ENCODE data around the gene FAM234A. TPM values are rescaled to one million over a fixed set of nuclear protein-coding genes. Genes with fewer than 3 reads are reported as not detected.

Gene FAM234A
- total RNA-seq, 1 experiment from 2014 or later = 121 TPM

GRCh38 chr16:303760-304505 is 69.3 kb downstream of the FAM234A start:
- ChIA-PET POLR2A (no interaction called here), CTCF (no interaction called here)
- Histone ChIP-seq H3K36me3 (ENCODE audit: control insufficient read depth, insufficient read depth, low read length) (no peaks in the 10 kb centered on the region), H3K27me3 (ENCODE audit: control insufficient read depth, insufficient read depth, low read length) (no peaks in the 10 kb centered on the region), H3K4me1 (ENCODE audit: control insufficient read depth, insufficient read depth, low read length) (no peaks in the 10 kb centered on the region), H3K27ac (ENCODE audit: low read length) (no peak overlapping the region), H3K4me3 (ENCODE audit: low read depth in 2 of 2, low read length in 2 of 2) (no peak overlapping the region), H3K9me3 (ENCODE audit: control insufficient read depth, insufficient read depth, low read depth, low read length) (no peaks in the 10 kb centered on the region)
- peak; percentile 66 for ATAC-seq
- DNase-seq (ENCODE audit: low read depth, low spot score) = no peak
- intact Hi-C loops (cut with micrococcal nuclease; ENCODE audit: unreplicated experiment) (no loop called here), in situ Hi-C loops (cut with HindIII; ENCODE audit: low pct_unique_long_range_greater_than_20kb, low sequenced_read_pairs) (no loop called here)
- no TSS peak for BruUV-seq (replicated peaks)
- TF ChIP-seq SIN3A (IDR thresholded peaks at IDR 0.05; ENCODE audit: borderline replicate concordance, insufficient read depth, low read depth, low read length) (no peak), CTCF (IDR thresholded peaks at IDR 0.05) (no peak)

- ChIA-PET CTCF (no interaction called here), POLR2A (no interaction called here)
- TF ChIP-seq TCF7L2 (IDR thresholded peaks at IDR 0.05; ENCODE audit: low read depth, low read length) = no peak
- no peak for TF ChIP-seq CTCF (IDR thresholded peaks at IDR 0.05)
- TF ChIP-seq REST (IDR thresholded peaks at IDR 0.05; ENCODE audit: insufficient read depth in 1 of 2, low read depth in 2 of 2, low read length in 1 of 2) = no peak
- no peak for TF ChIP-seq SIN3A (IDR thresholded peaks at IDR 0.05; ENCODE audit: borderline replicate concordance, insufficient read depth, low read depth, low read length)
- no peak for TF ChIP-seq POLR2AphosphoS5 (IDR thresholded peaks at IDR 0.05; ENCODE audit: low read depth, low read length)
- ATAC-seq (no peak), DNase-seq (ENCODE audit: low read depth, low spot score) (no peak)
- Histone ChIP-seq H3K27me3 (ENCODE audit: control insufficient read depth, insufficient read depth, low read length) (no peaks in the 10 kb centered on the region), H3K4me1 (ENCODE audit: control insufficient read depth, insufficient read depth, low read length) (no peaks in the 10 kb centered on the region), H3K4me3 (ENCODE audit: low read depth in 2 of 2, low read length in 2 of 2) (no peak overlapping the region), H3K9me3 (ENCODE audit: control insufficient read depth, insufficient read depth, low read depth, low read length) (no peaks in the 10 kb centered on the region), H3K36me3 (ENCODE audit: control insufficient read depth, insufficient read depth, low read length) (no peaks in the 10 kb centered on the region), H3K27ac (ENCODE audit: low read length) (no peak overlapping the region)
- BruUV-seq (replicated peaks) = no TSS peak
- in situ Hi-C loops (cut with HindIII; ENCODE audit: low pct_unique_long_range_greater_than_20kb, low sequenced_read_pairs) (no loop called here), intact Hi-C loops (cut with micrococcal nuclease; ENCODE audit: unreplicated experiment) (no loop called here)
Measured at GRCh38 chr16:305916-306626, 71.5 kb downstream of the FAM234A start.
